HEK293T (cell line): ENCODE results near the gene FAM149B1.

ENCODE experiments used
- CTCF ChIA-PET: fragments of 350-600 bp; formaldehyde crosslinking; extraction: SDS; loops from one replicate; lab custom pipeline; 2021; ENCODE audit warnings: antibody characterized with exemption, inconsistent platforms; lab: Yijun Ruan, JAX
- POLR2A ChIA-PET: fragments of 350-600 bp; formaldehyde crosslinking; extraction: SDS; loops from one replicate; lab custom pipeline; 2020; ENCODE audit warnings: antibody characterized with exemption, inconsistent platforms; lab: Yijun Ruan, JAX
- DNase-seq: peaks from one replicate; pipeline ENCODE4 v3.0.0; 2012; ENCODE audit warnings: mixed read lengths; ENCODE audit errors: extremely low spot score
- ARNT ChIP-seq: fragments of 450-650 bp; IDR thresholded peaks from 2 replicates; pipeline ENCODE4 v1.6.1; 2017; ENCODE audit warnings: mild to moderate bottlenecking
- BHLHE40 ChIP-seq: fragments of 450-650 bp; IDR thresholded peaks from 2 replicates; pipeline ENCODE4 v1.6.1; 2016; ENCODE audit warnings: mild to moderate bottlenecking, moderate library complexity, borderline replicate concordance
- CTBP1 ChIP-seq: fragments of 450-650 bp; IDR thresholded peaks from 2 replicates; pipeline ENCODE4 v1.6.1; 2016; ENCODE audit warnings: borderline replicate concordance
- ELF4 ChIP-seq: fragments of 450-650 bp; IDR thresholded peaks from 2 replicates; pipeline ENCODE4 v1.6.1; 2017; ENCODE audit warnings: antibody characterized with exemption
- FOXA1 ChIP-seq: fragments of 450-650 bp; IDR thresholded peaks from 2 replicates; pipeline ENCODE4 v1.6.1; 2016; ENCODE audit warnings: mild to moderate bottlenecking
- FOXK2 ChIP-seq: fragments of 450-650 bp; IDR thresholded peaks from 2 replicates; pipeline ENCODE4 v1.6.1; 2016; ENCODE audit warnings: mild to moderate bottlenecking
- FOXM1 ChIP-seq: fragments of 450-650 bp; IDR thresholded peaks from 2 replicates; pipeline ENCODE4 v1.6.1; 2017; ENCODE audit warnings: mild to moderate bottlenecking, borderline replicate concordance
- HDGF ChIP-seq: fragments of 450-650 bp; IDR thresholded peaks from 2 replicates; pipeline ENCODE4 v1.6.1; 2017; ENCODE audit warnings: antibody characterized with exemption, borderline replicate concordance
- L3MBTL2 ChIP-seq: fragments of 450-650 bp; conservative IDR thresholded peaks from 2 replicates; pipeline ENCODE4 v1.6.1; 2016; ENCODE audit warnings: mild to moderate bottlenecking
- LEF1 ChIP-seq: fragments of 450-650 bp; IDR thresholded peaks from 2 replicates; pipeline ENCODE4 v1.6.1; 2017; ENCODE audit warnings: mild to moderate bottlenecking, borderline replicate concordance
- NFRKB ChIP-seq: fragments of 450-650 bp; IDR thresholded peaks from 2 replicates; pipeline ENCODE4 v1.6.1; 2016; ENCODE audit warnings: mild to moderate bottlenecking, moderate library complexity
- SP1 ChIP-seq: fragments of 450-650 bp; IDR thresholded peaks from 2 replicates; pipeline ENCODE4 v1.6.1; 2017
- SUZ12 ChIP-seq: fragments of 450-650 bp; IDR thresholded peaks from 2 replicates; pipeline ENCODE4 v1.6.1; 2016; ENCODE audit warnings: mild to moderate bottlenecking
- TARDBP ChIP-seq: fragments of 450-650 bp; IDR thresholded peaks from 2 replicates; pipeline ENCODE4 v1.6.1; 2016
- ZNF384 ChIP-seq: fragments of 450-650 bp; IDR thresholded peaks from 2 replicates; pipeline ENCODE4 v1.6.1; 2016
- TF ChIP-seq, protein P1 (sequence below): fragments of 450-650 bp; IDR thresholded peaks from 2 replicates; pipeline ENCODE4 v1.6.1; 2016

FAM149B1 gene

DNA sequence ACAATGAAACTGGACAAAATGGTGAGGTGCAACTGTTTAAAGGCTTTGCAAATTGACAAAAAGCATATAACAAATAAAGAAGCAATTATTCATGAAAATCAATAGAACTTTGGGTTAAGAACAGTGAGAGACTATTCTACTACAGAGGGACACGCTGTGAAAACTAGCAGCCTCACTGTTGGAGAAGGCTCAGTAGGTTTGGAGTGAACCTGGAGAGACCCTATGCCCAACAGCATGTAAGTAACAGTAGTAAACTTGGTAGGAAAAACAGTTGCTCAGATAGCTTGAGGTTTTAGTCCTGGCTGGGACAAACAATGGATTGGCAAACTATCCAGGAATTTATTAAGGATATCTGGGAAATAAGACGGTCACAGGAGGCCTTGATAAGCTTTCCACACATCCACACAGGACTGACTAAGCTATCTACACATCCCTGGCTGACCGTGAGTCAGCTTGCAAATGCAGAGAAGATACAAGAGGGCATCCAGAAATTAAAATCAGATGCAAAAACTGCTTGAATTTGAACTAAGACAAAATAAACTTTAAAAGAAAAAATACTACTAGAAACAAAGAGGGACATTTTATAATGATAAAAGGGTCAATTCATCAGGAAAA, 15.9 kb downstream of the FAM149B1 start:
- ChIA-PET CTCF (no interaction called here), POLR2A (interaction anchor here (0.6 to 1.1 kb wide), 3 partner anchors 16 to 840 kb away, joined by 3 to 4 read pairs (median 3); partner anchors contain the start of genes DNAJC9, ECD and FAM149B1)
- DNase-seq = no peak
- no peak for TF ChIP-seq ZNF384
- TF ChIP-seq LEF1 = no peak
- TF ChIP-seq ELF4 = no peak
- no peak for TF ChIP-seq NFRKB
- no peak for TF ChIP-seq FOXM1
- TF ChIP-seq BHLHE40 = no peak
- TF ChIP-seq HDGF = no peak
- no peak for TF ChIP-seq TARDBP
- no peak for TF ChIP-seq L3MBTL2
- no peak for TF ChIP-seq SUZ12
- TF ChIP-seq FOXK2 = no peak
- TF ChIP-seq, protein P1, sequence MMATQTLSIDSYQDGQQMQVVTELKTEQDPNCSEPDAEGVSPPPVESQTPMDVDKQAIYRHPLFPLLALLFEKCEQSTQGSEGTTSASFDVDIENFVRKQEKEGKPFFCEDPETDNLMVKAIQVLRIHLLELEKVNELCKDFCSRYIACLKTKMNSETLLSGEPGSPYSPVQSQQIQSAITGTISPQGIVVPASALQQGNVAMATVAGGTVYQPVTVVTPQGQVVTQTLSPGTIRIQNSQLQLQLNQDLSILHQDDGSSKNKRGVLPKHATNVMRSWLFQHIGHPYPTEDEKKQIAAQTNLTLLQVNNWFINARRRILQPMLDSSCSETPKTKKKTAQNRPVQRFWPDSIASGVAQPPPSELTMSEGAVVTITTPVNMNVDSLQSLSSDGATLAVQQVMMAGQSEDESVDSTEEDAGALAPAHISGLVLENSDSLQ = no peak
- TF ChIP-seq FOXA1 = no peak
- TF ChIP-seq SP1 = no peak
- TF ChIP-seq CTBP1 = no peak

DNA sequence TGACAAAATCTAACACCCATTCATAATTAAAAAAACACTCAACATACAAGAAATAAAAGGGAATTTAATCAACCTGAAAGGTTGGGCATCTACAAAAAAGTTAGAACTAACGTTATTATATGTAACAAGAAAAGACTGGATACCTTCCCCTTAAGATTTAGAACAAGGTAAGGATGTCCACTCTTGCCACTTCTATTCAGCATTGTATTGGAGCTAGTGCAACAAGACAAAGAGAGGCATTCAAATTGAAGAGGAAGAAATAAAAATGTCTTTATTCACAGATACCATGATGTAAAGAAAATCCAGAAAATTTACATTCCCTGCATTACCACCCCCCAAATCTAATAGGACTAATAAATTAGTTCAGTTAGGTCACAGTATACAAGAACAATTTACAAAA, 18.3 kb downstream of the FAM149B1 start:
- POLR2A ChIA-PET = no interaction called here
- no peak for TF ChIP-seq ELF4
- TF ChIP-seq ARNT = no peak
- no peak for TF ChIP-seq ZNF384
- TF ChIP-seq FOXA1 = no peak
- TF ChIP-seq NFRKB = no peak
- no peak for TF ChIP-seq HDGF
- TF ChIP-seq, protein P1 = no peak
- no peak for TF ChIP-seq L3MBTL2
- no peak for TF ChIP-seq SP1
- no peak for TF ChIP-seq FOXK2
- TF ChIP-seq SUZ12 = no peak
- no peak for TF ChIP-seq CTBP1
- no peak for TF ChIP-seq LEF1
- no peak for TF ChIP-seq TARDBP
- no peak for TF ChIP-seq BHLHE40
- CTCF ChIA-PET = no interaction called here
- no peak for DNase-seq

DNA sequence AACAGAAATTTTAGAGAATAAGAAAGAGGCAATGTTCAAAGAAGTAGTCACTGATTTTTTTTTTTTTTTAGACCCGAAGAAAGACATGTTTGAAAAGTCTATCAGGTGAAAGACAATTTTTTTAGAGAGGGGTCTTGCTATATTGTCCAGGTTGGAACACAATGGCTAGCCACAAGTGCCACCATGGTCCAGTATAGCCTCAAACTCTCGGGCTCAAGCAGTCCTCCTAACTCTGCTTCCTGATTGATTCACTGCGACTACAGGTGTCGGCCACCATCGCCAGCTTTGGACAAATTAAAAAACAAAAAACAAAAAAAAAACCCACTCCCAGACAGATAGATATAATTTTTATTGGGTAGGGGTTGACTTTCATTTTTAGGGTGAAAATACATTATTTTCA, 22.3 kb downstream of the FAM149B1 start:
- CTCF ChIA-PET = no interaction called here
- DNase-seq = no peak
- no peak for TF ChIP-seq FOXA1
- TF ChIP-seq ELF4 = no peak
- no peak for TF ChIP-seq SUZ12
- TF ChIP-seq ARNT = no peak
- TF ChIP-seq, protein P1 = no peak
- TF ChIP-seq FOXK2 = no peak
- no peak for TF ChIP-seq ZNF384
- no peak for TF ChIP-seq TARDBP
- no peak for TF ChIP-seq SP1
- TF ChIP-seq NFRKB = no peak
- no peak for TF ChIP-seq BHLHE40
- no peak for TF ChIP-seq LEF1
- no peak for TF ChIP-seq L3MBTL2
- no peak for TF ChIP-seq HDGF
- no peak for TF ChIP-seq FOXM1
- no peak for TF ChIP-seq CTBP1
- POLR2A ChIA-PET = no interaction called here

DNA sequence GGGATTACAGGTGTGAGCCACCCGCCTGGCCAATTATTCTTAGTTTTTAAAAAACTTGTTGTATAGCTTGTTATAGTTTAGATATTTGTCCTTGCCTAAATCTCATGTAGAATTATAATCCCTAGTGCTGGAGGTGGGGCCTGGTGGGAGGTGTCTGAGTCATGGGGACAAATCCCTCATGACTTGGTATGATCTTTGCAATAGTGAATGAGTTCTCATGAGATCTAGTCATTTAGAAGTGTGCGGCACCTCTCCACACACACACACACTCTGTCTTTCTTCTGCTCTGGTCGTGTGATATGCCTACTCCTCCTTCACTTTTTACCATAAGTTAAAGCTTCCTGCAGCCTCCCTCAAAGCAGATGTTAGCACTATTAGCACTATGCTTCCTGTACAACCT, 37.2 kb downstream of the FAM149B1 start:
- POLR2A ChIA-PET = no interaction called here
- no peak for TF ChIP-seq ELF4
- TF ChIP-seq ZNF384 = no peak
- no peak for TF ChIP-seq HDGF
- TF ChIP-seq FOXM1 = no peak
- no peak for TF ChIP-seq NFRKB
- no peak for TF ChIP-seq LEF1
- no peak for TF ChIP-seq FOXA1
- TF ChIP-seq SP1 = no peak
- DNase-seq = no peak
- CTCF ChIA-PET = no interaction called here

DNA sequence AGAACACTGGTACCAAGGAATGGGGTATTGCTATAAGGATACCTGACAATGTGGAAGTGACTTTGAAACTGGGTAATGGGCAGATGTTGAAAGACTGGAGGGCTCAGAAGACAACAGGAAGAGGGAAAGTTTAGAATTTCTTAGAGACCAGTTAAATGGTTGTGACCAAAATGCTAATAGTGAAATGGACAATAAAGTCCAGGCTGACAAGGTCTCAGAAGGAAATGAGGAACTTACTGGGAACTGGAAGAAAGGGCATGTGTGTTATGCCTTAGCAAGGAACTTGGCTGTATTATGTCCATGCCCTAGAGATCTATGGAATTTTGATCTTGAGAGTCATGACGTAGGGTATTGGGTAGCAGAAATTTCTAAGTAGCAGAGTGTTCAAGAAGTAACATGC, 38.0 kb downstream of the FAM149B1 start:
- TF ChIP-seq BHLHE40 (no peak), SUZ12 (no peak), SP1 (no peak), FOXM1 (no peak), HDGF (no peak), ELF4 (no peak), FOXA1 (no peak)
- TF ChIP-seq, protein P1 = no peak
- CTCF ChIA-PET = no interaction called here

DNA sequence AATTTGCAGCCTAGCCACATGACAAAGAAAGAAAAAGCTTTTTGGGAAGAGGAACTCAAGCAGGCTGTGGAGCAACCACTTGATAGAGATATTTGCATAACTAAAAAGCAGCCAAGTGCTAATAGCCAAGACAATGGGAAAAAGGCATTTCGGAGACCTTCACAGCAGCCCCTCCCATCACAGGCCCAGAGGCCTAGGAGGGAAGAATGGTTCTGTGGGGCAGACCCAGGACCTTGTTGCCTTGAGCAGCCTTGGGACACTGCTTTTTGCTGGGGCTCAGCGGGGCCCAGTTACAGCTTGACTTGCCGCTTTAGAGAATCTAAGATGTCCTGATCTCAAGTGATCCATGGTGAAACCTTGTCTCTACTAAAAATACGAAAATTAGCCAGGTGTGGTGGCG, 38.5 kb downstream of the FAM149B1 start:
- ChIA-PET POLR2A (interaction anchor here (1.0 kb wide), 1 partner anchor 35 kb away, joined by 3 read pairs; no protein-coding TSS in a partner anchor), CTCF (no interaction called here)
- TF ChIP-seq L3MBTL2 (no peak), SP1 (no peak), TARDBP (no peak), NFRKB (no peak), ELF4 (no peak), LEF1 (no peak), SUZ12 (no peak), ZNF384 (no peak), FOXM1 (no peak), FOXK2 (no peak)
- TF ChIP-seq, protein P1 = no peak

More for the DNA sequence above, 38.0 kb downstream of the FAM149B1 start:
- POLR2A ChIA-PET = no interaction called here
- no peak for DNase-seq

More for the DNA sequence above, 38.5 kb downstream of the FAM149B1 start:
- no peak for DNase-seq
